OCI-LY3 (cell line): ENCODE measurements around the gene ALDOC.

Experiments
- EZH2phosphoT487 ChIP-seq: fragments of 200-600 bp; shearing (Covaris generic); IDR thresholded peaks from 2 replicates; pipeline ENCODE4 v1.6.1; 2018; ENCODE audit warnings: antibody characterized with exemption, mixed run types, low read depth
- TF ChIP-seq, protein P1 (sequence below): fragments of 200-600, 300-600 bp; sonication (generic); IDR thresholded peaks from 2 replicates; pipeline ENCODE4 v1.5.1; 2014; ENCODE audit warnings: antibody characterized with exemption, low read length, low read depth

DNA sequence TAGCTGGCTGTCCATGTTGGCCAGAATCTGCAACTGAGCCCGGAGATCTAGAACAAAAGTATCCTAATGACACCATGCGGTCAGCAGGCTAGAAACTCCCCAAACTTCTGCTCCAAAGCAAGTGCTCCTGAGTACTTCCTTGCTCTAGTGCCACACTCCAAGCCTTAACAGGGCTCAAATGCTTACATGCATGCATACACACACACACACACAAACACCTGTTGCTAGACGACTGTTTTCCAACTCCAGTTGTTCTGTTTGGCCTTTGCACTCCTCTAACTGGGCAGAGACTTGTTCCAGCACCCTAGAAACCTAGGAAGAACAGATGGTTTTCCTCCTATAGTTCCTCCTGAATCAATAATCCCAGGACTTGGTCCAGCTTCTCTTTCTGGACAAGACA, 7.7 kb upstream of the ALDOC start:
- TF ChIP-seq, protein P1, sequence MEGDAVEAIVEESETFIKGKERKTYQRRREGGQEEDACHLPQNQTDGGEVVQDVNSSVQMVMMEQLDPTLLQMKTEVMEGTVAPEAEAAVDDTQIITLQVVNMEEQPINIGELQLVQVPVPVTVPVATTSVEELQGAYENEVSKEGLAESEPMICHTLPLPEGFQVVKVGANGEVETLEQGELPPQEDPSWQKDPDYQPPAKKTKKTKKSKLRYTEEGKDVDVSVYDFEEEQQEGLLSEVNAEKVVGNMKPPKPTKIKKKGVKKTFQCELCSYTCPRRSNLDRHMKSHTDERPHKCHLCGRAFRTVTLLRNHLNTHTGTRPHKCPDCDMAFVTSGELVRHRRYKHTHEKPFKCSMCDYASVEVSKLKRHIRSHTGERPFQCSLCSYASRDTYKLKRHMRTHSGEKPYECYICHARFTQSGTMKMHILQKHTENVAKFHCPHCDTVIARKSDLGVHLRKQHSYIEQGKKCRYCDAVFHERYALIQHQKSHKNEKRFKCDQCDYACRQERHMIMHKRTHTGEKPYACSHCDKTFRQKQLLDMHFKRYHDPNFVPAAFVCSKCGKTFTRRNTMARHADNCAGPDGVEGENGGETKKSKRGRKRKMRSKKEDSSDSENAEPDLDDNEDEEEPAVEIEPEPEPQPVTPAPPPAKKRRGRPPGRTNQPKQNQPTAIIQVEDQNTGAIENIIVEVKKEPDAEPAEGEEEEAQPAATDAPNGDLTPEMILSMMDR, result no peak
- TF ChIP-seq EZH2phosphoT487, result no peak
